Ovary (tissue), 9 donors: ENCODE measurements around the gene ABCB1. TPM values are rescaled to one million over a fixed set of nuclear protein-coding genes. Genes with fewer than 3 reads are reported as not detected.

ENCODE experiments used
- DNase-seq, 5 donors: peaks; one replicate each; pipeline ENCODE4 v3.0.0-alpha.2; 2019 to 2020
- H3K27ac ChIP-seq, 2 donors: fragments of 200-600 bp; one replicate each; pipeline versions ENCODE4 v1.5.1 to v1.8.0; 2019 to 2022
- H3K27me3 ChIP-seq: fragments of 200-600 bp; one replicate; pipeline ENCODE4 v1.8.0; 2022
- H3K36me3 ChIP-seq: fragments of 200-600 bp; sonication (generic); one replicate; pipeline ENCODE4 v1.5.1; 2019
- H3K4me1 ChIP-seq: one replicate; pipeline ENCODE4 v1.8.1; 2013; ENCODE audit warnings: mild to moderate bottlenecking, moderate library complexity; ENCODE audit not compliant: insufficient read depth
- H3K4me3 ChIP-seq: fragments of 200-600 bp; sonication (generic); one replicate; pipeline ENCODE4 v1.5.1; 2017
- H3K9me3 ChIP-seq, 2 donors: fragments of 200-600 bp in 1 of 2; sonication (generic) in 1 of 2; one replicate each; pipeline versions ENCODE4 v1.5.1 to v1.8.1; 2013 to 2019; ENCODE audit warnings: mild to moderate bottlenecking in 1 of 2, moderate library complexity in 1 of 2
- EP300 ChIP-seq: sonication (generic); formaldehyde crosslinking; IDR thresholded peaks from one replicate; pipeline ENCODE4 v1.6.1; 2017; ENCODE audit warnings: antibody characterized with exemption
- POLR2A ChIP-seq: fragments of 450-650 bp; IDR thresholded peaks from one replicate; pipeline ENCODE4 v1.6.1; 2017; ENCODE audit warnings: antibody characterized with exemption, mild to moderate bottlenecking, moderate library complexity
- WGBS, 3 donors: extraction: QIAGEN DNeasy Blood & Tissue Kit in 1 of 3; methylation state at CpG; one replicate each; pipeline versions ENCODE4 v1.1.5 to v1.1.7; 2013 to 2017; 5-methylcytosine and 5-hydroxymethylcytosine counted together
- intact Hi-C, 4 donors: fragments of 100-400 bp; cut with DNase I; formaldehyde crosslinking; loops; one replicate each; pipeline versions ENCODE4 v1.11.0 to v1.15.1; 2022 to 2023
- polyA plus RNA-seq, 2 donors: library from polyadenylated mRNA; stranded (reverse); fragments of 200-250 nt in 1 of 2; fragments of 350-450 nt in 1 of 2; fragmentation: Illumina TruSeq in 1 of 2; extraction: RNeasy Lipid Tissue Mini Kit (QIAGEN cat#74804) in 1 of 2; gene quantifications; one replicate each; pipeline ENCODE4 v1.2.3, GENCODE V29; 2013 to 2014
- total RNA-seq, 7 donors: library from RNA; depleted of rRNA in 2 of 7; stranded (reverse); fragments of >200 nt in 2 of 7; fragmentation: NEBNext Ultra II Directional in 3 of 7; extraction: Animal tissue kit (Norgen Biotek cat#: 25700) in 3 of 7; gene quantifications; one replicate each; pipeline versions ENCODE4 v1.1.0 to v1.2.4, GENCODE V29; 2016 to 2023
- TF ChIP-seq, protein P1 (sequence below), 3 donors: fragments of 450-650 bp in 2 of 3; fragments of 200-600 bp in 1 of 3; IDR thresholded peaks; one replicate each; pipeline versions ENCODE4 v1.5.1 to v1.8.0; 2016 to 2022; ENCODE audit warnings: antibody characterized with exemption in 3 of 3, mild to moderate bottlenecking in 1 of 3
- donor health status: DM: no; HTN: no; CAD: no; lungs with moderate emphysema.
- donor health status: DM: no; HTN: no; CAD: no.
- donor health status: Bipolar disorder and iron deficiency.
- donor health status: DM: yes; HTN: yes; CAD: no.
- donor health status: DM: no; HTN: no; CAD: no.
- donor health status: DM: yes; HTN: yes; CAD: no.

Gene ABCB1
- total and polyA plus RNA-seq, 9 donors, result 3.4 to 22.8 (median 8.1) TPM

DNA sequence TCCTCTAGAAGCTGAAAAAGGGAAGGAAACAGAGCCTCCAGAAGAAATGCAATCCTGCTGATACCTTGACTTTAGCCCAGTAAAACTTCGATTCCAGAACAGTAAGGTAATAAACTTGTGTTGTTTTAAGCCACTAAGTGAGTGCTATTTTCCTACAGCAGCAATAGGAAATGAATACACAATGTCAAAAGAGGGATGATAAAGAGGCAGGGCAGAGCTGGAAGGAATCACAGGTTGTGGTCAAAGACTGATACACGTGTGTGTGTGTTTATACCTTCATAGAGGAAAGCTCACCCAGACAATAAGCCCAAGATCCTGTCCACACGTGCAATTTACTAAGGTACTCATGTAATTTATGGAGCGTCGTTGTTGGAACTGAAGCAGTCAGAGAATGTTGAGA lies 9.5 kb downstream of the ABCB1 start:
- intact Hi-C loops, result no loop called here

DNA sequence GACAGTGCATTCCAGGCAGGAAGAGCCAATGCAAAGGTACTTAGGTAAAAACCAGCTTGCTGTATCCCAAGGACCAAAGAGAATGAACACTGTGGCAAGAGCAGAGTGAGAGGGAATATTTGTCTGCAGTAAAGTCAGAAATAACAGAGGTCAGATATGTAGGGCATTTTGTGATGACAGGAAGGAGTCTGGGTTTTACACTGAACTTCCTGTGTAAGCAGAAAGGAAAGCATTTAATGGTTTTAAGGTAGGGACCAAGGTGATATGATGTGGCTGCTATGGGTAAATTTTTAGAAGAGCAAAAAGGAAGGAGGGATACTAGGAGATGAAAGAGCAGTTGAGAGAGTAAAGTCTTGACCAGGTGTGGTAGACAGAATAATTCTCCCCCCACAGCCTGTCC lies 10.1 kb downstream of the ABCB1 start:
- Histone ChIP-seq H3K27me3 (no peaks in the 10 kb centered on the region), H3K27ac (no peak overlapping the region), H3K4me1 (no peaks in the 10 kb centered on the region), H3K4me3 (no peak overlapping the region), H3K36me3 (no peaks in the 10 kb centered on the region), H3K9me3 (no peaks in the 10 kb centered on the region)
- no peak for DNase-seq
- intact Hi-C loops, result no loop called here
- TF ChIP-seq POLR2A (no peak), EP300 (no peak)
- TF ChIP-seq, protein P1, sequence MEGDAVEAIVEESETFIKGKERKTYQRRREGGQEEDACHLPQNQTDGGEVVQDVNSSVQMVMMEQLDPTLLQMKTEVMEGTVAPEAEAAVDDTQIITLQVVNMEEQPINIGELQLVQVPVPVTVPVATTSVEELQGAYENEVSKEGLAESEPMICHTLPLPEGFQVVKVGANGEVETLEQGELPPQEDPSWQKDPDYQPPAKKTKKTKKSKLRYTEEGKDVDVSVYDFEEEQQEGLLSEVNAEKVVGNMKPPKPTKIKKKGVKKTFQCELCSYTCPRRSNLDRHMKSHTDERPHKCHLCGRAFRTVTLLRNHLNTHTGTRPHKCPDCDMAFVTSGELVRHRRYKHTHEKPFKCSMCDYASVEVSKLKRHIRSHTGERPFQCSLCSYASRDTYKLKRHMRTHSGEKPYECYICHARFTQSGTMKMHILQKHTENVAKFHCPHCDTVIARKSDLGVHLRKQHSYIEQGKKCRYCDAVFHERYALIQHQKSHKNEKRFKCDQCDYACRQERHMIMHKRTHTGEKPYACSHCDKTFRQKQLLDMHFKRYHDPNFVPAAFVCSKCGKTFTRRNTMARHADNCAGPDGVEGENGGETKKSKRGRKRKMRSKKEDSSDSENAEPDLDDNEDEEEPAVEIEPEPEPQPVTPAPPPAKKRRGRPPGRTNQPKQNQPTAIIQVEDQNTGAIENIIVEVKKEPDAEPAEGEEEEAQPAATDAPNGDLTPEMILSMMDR (IDR thresholded peaks at IDR 0.05), result no peak

More for the DNA sequence above, 9.5 kb downstream of the ABCB1 start:
- Histone ChIP-seq H3K27me3 (no peaks in the 10 kb centered on the region), H3K9me3 (no peaks in the 10 kb centered on the region), H3K36me3 (no peaks in the 10 kb centered on the region), H3K4me3 (no peak overlapping the region), H3K4me1 (no peaks in the 10 kb centered on the region), H3K27ac (no peak overlapping the region)
- TF ChIP-seq, protein P1 (IDR thresholded peaks at IDR 0.05), result no peak
- TF ChIP-seq EP300 (no peak), POLR2A (no peak)
- 61 to 70% (median 67%) methylated on average over 5 of the region's 5 CpGs for WGBS, 3 donors
- DNase-seq, result no peak

DNA sequence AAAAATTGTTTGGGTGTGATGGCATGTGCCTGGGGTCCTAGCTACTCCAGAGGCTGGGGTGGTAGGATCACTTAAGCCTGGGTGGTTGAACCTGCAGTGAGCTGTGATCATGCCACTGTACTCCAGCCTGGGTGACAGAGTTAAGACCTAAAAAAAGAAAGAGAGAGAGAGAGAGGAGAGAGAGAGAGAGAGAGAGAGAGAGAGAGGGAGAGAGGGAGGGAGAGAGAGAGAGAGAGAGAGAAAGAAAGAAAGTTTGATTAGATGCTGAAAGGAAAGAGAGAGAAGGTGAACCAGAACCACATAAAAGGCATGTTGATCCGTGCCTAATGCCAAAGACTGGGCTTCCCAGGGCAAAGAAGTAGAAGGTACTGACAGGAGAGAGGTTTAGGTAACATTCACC lies 11.1 kb downstream of the ABCB1 start:
- 57 to 79% (median 73%) methylated on average over 1 of the region's 1 CpG for WGBS, 3 donors
- TF ChIP-seq, protein P1 (IDR thresholded peaks at IDR 0.05), result no peak
- TF ChIP-seq EP300 (no peak), POLR2A (no peak)
- H3K4me3 ChIP-seq, result no peak overlapping the region
- DNase-seq, result no peak
- no peak overlapping the region for H3K27ac ChIP-seq
- no peaks in the 10 kb centered on the region for H3K9me3 ChIP-seq
- no peaks in the 10 kb centered on the region for H3K4me1 ChIP-seq
- intact Hi-C loops, result no loop called here
- H3K27me3 ChIP-seq, result no peaks in the 10 kb centered on the region
- H3K36me3 ChIP-seq, result no peaks in the 10 kb centered on the region

DNA sequence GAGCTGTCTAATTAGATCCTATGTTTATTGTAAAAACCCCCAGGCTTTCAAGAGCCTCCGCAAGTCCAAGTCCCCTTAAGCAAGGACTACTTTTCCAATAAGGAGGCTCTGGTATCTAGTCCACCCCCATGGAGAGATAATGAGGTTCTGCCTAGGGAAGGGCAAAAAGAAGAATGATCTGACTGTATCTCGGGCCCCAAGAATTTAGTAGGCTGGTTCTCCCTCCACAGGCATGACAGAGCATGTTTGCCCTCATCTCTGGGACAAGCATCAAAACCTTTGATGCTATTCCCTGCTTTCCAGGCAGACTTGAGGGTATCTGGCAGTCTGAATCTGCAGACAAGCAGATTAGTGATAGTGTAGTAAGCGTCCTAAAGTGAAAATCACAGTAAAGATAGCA lies 19.0 kb downstream of the ABCB1 start:
- no peak overlapping the region for H3K27ac ChIP-seq
- DNase-seq, result no peak
- H3K9me3 ChIP-seq, result no peaks in the 10 kb centered on the region
- H3K4me3 ChIP-seq, result no peak overlapping the region
- H3K4me1 ChIP-seq, result no peaks in the 10 kb centered on the region
- intact Hi-C loops, result no loop called here
- no peaks in the 10 kb centered on the region for H3K27me3 ChIP-seq
- TF ChIP-seq POLR2A, result no peak
- TF ChIP-seq, protein P1 (IDR thresholded peaks at IDR 0.05), result no peak
- TF ChIP-seq EP300, result no peak
- 72 to 82% (median 74%) methylated on average over 3 of the region's 3 CpGs for WGBS, 3 donors
- H3K36me3 ChIP-seq, result no peaks in the 10 kb centered on the region

DNA sequence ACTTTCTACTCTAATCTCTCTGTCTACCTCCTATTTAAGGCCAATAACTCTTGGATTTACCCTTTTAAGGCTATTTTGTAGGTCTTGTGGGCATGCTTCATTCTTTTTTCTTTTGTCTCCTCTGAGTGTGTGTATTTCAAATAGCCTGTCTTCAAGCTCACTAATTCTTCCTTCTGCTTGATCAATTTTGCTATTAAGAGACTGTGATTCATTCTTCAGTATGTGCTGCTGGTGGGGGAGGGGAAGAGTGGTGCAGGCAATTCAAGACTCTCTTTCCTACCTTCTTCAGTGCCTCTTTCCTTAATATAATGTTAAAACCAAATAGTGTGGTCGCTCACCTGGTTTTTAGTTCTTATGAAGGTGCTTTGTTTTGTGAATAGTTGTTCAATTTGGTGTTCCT lies 20.0 kb downstream of the ABCB1 start:
- H3K36me3 ChIP-seq, result no peaks in the 10 kb centered on the region
- 89 to 96% (median 91%) methylated on average over 1 of the region's 1 CpG for WGBS, 3 donors
- H3K4me1 ChIP-seq, result no peaks in the 10 kb centered on the region
- intact Hi-C loops, result no loop called here
- H3K27ac ChIP-seq, result no peak overlapping the region
- no peak overlapping the region for H3K4me3 ChIP-seq
- no peak for DNase-seq
- no peaks in the 10 kb centered on the region for H3K27me3 ChIP-seq
- TF ChIP-seq EP300, result no peak
- TF ChIP-seq POLR2A, result no peak
- TF ChIP-seq, protein P1 (IDR thresholded peaks at IDR 0.05), result no peak
- no peaks in the 10 kb centered on the region for H3K9me3 ChIP-seq
